ENCODE measurements around the gene TMEM150C.
A peak's percentile ranks its signal among the peaks of the same experiment; 100 is the strongest.

The TMEM150C gene

DNA sequence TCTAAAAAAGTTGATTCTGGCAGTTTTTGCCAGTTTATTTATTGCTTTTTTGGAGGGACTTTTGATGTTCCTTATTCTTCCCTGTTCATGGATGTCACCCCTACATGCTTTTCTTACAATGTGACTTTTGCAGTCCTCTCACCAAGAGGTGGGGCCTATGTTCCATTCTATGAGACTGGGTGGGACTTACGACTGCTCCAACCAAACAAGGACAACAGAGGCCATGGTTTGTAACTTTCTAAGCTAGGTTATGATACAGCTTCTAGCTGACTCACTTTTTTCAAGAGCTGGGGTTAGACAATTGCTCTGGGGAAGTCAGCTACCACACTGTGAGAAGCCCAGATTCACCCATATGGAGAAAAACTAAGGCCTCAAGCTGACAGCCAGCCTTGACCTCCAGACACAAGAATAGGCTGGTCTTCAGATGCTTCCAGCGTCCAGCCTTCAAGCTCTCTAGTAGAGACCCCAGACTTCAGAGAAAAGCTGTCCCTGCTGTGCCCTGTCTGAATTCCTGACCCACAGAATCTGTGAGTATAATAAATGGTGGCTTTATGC, 91.9 kb downstream of the TMEM150C start:
- DNase-seq = no peak

DNA sequence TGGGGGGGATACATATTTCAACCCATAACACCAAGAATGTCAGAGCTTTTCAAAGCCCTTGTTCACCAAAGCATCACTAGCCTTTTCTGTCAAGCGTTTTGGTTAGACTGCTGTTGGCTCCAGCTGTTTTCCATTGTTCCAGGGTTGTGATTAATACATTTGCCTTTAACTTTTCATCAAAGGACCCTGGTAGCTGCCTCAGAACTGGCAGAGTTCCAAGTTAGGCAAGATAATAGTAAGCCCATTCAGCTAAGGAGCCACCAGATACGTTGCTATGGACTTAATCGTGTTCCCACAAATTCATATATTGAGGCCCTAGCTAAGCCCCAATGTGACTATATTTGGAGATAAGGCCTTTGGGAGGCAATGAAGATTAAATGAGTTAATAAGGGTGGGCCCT, 94.3 kb downstream of the TMEM150C start:
- no peak for DNase-seq

DNA sequence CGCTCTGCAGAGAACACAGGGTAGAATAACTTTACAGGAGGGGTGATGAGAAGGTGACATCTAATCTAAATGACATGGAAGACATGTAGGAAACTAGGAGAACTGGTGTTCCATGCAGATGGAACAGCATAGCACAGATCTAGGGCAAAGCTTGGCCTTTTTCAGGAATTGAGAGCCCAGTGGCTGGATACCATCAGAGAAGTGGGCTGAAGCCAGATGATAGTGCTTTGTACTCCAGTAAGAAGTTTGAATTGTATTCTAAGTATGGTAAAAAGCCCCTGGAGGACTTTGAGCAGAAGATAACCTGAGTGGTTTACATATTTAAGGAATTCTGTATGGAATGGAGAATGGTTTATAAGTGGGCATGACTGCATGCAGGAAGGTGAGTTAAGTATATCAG, 98.6 kb downstream of the TMEM150C start:
- no peak for DNase-seq

DNA sequence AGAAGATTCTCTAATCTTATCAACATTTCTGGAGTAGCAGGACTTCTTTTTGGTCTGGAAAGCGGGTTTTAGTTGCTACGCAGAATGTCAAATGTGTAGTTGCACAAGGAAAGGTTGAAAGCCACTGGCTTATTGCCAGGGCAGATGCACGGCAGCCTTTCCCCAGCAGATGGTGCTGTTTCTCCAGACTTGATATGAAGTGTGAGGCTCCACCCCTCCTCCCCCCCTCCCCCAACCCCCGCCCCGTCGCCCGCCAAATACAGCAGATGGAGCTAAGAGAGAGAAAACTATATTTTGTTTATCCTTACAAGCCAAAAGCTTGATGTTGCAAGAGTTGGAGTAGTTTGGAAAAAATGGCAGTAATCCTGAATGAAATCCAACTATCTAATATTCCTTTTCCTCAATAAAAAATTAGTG, 99.4 kb downstream of the TMEM150C start:
- DNase-seq = peak; percentile 88

DNA sequence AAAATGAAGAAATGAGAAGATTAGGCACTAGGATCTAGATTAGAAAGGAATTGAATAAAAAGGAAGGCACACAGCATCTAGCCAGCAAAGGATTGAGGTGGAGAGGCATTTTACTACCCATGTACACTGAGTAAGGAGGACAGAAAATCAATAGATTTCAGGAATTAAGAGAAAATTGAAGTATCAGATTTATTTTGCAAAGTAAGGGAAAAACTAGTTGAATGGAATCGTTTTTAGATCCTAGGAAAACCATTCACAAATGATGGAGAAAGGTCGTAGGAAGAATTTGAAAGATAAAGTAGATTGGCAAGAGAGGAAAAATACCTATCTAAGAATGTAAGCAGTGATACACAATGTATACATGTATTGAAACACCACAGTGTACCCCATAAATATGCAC, 100.1 kb downstream of the TMEM150C start:
- DNase-seq = no peak

DNA sequence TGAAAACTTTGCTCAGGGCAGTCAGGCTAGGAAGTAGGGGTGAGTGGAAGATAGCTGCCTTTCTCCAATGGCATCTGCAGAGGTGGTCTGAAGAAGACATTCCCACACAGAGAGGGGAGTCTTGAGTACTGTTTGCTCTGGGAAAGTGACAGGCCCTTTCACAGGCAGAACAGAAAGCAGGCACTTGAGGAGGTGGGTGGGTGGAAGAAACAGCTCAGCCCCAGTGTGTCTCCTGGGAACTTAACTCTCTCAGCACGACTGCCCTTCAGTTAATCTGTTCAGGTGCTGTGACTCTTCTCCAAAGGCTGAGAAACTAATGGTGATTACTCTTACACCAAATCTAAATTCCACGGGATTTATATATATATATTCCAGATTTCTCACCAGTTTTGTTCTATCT, 103.1 kb downstream of the TMEM150C start:
- no peak for DNase-seq

DNA sequence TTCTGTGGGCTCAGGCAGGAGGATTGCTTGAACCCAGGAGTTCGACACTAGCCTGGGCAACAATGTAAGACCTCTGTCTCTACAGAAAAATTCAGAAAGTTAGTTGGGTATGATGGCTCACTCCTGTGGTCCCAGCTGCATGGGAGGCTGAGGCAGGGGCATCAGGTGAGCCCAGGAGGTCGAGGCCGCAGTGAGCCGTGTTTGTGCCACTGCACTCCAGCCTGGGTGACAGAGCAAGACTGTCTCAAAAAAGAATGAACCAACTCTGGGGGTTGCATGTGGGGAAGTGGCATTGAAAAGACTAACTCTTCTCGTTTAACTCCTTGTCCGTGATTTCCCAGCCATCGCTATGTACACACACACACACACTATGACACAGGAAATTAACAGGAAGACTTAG, 104.5 kb downstream of the TMEM150C start:
- DNase-seq = no peak

DNA sequence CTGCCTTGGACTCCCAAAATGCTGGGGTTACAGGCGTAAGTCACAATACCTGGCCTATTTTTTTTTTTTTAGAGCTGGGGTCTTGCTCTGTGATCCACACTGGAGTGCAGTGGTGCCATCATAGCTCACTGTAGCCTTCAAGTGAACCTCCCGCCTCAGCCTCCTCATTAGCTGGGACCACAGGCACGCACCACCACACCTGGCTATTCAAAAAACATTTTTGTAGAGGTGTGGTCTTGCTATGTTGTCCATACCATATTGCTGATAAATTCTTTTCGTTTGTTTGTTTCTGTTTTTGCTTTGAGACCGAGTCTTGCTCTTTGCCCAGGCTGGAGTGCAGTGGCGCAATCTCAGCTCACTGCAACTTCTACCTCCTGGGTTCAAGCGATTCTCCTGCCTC, 109.8 kb downstream of the TMEM150C start:
- no peak for DNase-seq

DNA sequence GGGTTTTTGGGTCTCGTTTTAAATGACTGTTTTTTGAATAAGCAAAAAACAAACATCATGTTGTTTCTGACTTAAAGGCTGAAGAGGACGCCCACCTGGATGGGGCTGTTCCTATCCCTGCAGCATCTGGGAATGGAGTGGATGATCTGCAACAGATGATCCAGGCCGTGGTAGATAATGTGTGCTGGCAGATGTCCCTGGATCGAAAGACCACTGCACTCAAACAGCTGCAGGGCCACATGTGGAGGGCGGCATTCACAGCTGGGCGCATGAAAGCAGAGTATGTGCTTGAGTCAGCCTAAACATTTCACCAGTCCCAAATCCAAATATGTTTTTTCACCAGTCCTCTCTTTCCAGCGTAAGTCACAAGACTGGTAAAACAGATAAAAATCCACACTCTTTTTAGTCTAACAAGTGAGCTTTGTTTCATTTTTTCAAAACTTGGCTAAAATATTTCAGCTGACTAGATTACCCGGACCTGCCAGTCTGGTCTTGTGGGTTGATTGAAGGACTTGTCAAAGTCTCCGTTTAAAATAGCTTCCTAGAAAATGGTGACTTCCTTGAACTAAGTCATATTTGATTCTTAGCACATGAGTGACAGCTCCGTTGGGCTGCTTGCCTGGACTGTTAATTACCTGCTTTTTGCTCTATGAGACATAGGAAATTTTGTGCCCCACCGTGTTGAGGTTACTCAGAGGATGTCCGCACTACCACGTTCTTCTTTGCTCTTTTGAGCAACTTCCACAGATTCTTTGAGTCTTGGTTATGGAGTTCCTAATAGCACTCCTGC, 110.6 kb downstream of the TMEM150C start:
- DNase-seq = no peak

DNA sequence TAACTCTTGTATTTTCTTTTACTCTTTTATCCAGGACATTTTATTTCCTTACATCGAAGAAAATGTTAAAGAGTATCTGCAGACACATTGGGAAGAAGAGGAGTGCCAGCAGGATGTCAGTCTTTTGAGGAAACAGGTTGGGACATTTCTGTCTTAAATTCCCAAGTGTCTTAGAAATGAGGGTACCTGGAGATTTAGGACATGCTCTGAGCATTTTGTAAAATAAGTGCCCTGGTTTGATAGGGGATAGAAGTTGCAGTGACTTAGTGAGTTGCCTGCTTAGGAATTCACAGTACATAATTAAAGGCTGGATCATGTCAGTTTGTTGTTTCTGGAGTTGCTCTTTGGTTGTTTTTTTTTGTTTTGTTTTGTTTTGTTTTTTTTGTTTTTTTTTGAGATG, 113.9 kb downstream of the TMEM150C start:
- no peak for DNase-seq

DNA sequence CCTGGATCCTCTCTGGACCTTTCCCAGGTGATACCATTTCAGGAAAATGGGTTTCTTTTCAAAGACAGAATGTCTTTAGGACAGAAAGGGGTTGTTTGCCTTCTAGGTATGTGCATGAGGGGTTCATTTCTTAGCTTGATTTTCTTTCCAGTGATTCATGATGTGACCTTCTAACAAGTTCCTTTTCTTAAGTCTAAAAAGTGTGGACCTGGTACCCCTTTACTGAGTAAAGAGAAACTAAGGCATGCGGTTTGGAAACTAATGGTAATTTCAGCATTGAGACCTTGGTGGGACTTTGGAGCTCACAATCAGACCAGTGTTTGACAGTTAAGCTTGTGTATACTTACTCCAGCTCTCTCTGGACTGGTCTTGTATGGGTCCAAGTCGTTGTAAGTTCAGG, 122.7 kb downstream of the TMEM150C start:
- no peak for DNase-seq

DNA sequence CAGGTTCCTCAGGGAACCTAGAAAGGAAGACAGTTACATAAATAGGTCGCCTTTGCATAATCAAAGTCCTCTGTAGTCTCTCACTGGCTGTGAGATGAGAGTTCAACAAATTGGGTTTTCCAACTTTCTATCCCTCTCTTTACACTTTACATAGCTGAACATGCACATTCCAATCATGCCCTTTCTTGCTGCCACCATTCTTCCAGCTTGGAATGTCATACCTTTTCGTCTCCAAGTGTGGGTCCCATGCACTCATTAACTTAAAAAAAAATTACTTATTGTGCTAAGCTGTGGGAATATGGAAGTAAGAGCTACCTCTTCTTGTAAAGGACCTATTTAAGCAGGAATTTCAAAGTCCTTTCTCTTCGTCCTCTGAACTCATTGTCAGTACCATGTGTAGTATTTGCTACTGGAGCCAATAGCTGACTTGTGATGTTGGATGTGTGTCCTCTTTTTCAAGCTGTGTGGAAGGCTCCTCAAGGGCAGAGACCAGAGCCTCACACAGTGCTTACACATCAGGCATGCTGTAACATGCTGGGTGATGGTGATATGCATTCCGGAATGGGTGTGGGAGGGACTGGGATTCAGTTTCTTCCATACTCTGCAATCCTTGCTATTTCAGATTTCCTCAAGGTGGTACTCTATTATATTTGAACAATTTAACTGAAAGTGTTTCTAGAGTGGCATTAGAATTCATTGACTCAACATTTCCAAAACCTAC, 124.3 kb downstream of the TMEM150C start:
- DNase-seq = no peak

DNA sequence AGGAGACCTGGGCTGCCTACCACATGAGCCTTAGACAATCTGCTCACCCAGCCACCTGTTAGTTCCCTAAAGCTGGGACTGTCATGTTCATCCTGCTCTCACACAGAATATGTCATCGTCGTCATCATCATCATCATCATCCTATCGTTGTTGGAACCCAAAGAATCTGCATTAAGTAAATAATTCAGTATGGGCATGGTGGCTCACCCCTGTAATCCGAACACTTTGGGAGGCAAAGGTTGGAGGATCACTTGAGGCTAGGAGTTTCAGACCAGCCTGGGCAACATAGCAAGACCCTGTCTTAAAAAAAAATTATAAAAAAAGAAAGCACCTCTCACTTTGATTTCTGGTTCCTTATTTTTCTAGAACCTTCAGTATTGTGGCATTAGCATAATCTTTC, 125.0 kb downstream of the TMEM150C start:
- DNase-seq = no peak

DNA sequence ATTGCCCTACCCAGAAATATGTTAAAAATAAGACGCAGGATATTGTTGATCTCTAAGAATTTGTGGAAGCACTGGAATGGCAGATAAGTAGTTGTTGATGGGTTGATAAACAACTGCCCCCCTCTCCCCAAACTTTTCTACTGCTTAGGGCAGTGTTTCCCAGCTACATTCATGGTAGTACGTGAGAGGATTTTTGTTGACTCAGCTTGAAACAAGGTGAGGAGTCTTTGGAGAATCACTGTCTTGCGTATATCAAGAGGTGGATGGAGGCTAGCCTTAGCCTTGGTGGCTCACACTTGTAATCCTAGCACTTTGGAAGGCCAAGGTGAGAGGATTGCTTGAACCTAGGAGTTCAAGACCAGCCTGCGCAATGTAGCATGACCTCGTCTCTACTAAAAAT, 125.7 kb downstream of the TMEM150C start:
- DNase-seq = no peak

DNA sequence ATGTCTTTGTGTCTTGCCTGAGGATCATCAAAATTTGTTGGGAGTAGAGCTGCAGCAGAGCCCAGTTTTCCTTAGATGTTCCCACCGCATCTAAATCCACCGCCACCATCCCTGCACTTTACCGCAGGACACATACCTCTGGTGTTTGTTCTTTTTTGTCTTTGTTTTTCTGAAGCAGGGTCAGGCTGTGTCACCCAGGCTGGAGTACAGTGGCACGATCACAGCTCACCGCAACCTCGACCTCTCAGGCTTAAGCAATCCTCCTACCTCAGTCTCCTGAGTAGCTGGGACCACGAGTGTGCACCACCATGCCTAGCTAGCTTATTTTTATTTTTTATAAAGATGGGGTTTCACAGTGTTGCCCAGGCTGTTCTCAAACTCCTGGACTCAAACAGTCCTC, 126.8 kb downstream of the TMEM150C start:
- DNase-seq = no peak

DNA sequence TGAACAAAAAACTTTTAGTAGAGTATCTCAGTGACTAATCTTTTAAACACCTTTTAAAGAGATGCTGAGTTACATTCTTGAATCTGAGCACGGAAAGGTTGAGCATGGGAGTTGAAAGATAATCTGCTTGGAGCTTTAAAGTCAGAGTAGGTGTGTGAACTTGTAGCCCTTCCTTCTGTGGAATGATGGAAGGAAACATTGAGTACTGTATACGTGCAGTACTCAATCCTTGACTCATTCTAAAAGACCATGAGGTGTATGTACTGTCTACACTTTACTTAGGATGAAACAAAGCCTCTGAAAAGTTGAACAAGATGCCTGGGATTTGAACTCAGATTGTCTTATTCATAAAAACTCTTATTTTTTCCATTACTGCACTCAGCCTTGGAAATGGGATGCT, 128.0 kb downstream of the TMEM150C start:
- peak; percentile 30 for DNase-seq

Data from activated CD4-positive, alpha-beta T cell treated with anti-CD3 and anti-CD28 coated beads, Interleukin-2, amount 50 U/mL, for 16 hours (primary cell).